HEK293 (cell line): ENCODE measurements around the gene TEDC2.

Experiments used
- CTCF ChIA-PET: fragments of 350-600 bp; formaldehyde crosslinking; extraction: SDS; loops from one replicate; lab custom pipeline; 2021; ENCODE audit warnings: antibody characterized with exemption; lab: Yijun Ruan, JAX
- POLR2A ChIA-PET: fragments of 300-600 bp; formaldehyde crosslinking; extraction: SDS; loops from one replicate; lab custom pipeline; 2020; ENCODE audit warnings: antibody characterized with exemption, inconsistent platforms; lab: Yijun Ruan, JAX
- H3K27ac ChIP-seq: fragments of 200-500 bp; sonication (Bioruptor generic); 2 replicates; pipeline ENCODE4 v1.5.1; 2014; ENCODE audit warnings: low read depth, low read length, control low read depth, inconsistent platforms; ENCODE audit errors: extremely low read depth
- H3K36me3 ChIP-seq, 2 experiments: fragments of 200-500 bp in 1 of 2; sonication (Bioruptor generic) in 1 of 2; 1 replicate in 1 of 2; 2 replicates in 1 of 2; pipeline ENCODE4 v1.5.1; 2014 to 2017; ENCODE audit warnings: inconsistent platforms in 2 of 2, low read length in 2 of 2; ENCODE audit not compliant: control insufficient read depth in 2 of 2, insufficient read depth in 1 of 2
- H3K4me1 ChIP-seq: fragments of 200-500 bp; sonication (Bioruptor generic); 2 replicates; pipeline ENCODE4 v1.5.1; 2014; ENCODE audit warnings: mild to moderate bottlenecking, low read length, inconsistent platforms; ENCODE audit not compliant: control insufficient read depth, insufficient read depth
- H3K4me3 ChIP-seq: 2 replicates; pipeline ENCODE4 v1.5.1; 2011; ENCODE audit warnings: low read depth, mild to moderate bottlenecking, control low read depth, low read length, moderate library complexity
- H3K9me3 ChIP-seq: fragments of 200-500 bp; sonication (Bioruptor generic); 2 replicates; pipeline ENCODE4 v1.5.1; 2014; ENCODE audit warnings: low read depth, low read length, inconsistent platforms; ENCODE audit not compliant: control insufficient read depth, insufficient read depth
- ATF2 ChIP-seq: fragments of 450-650 bp; formaldehyde crosslinking; IDR thresholded peaks from 2 replicates; pipeline ENCODE4 v1.5.1; 2016; ENCODE audit warnings: missing biosample characterization, missing genetic modification characterization, low read depth
- GLIS1 ChIP-seq: fragments of 450-650 bp; formaldehyde crosslinking; IDR thresholded peaks from 2 replicates; pipeline ENCODE4 v1.5.1; 2016; ENCODE audit warnings: missing biosample characterization, missing genetic modification characterization
- KLF1 ChIP-seq: fragments of 450-650 bp; formaldehyde crosslinking; IDR thresholded peaks from 2 replicates; pipeline ENCODE4 v1.5.1; 2016; ENCODE audit warnings: missing biosample characterization, missing genetic modification characterization
- KLF16 ChIP-seq: fragments of 450-650 bp; formaldehyde crosslinking; IDR thresholded peaks from 2 replicates; pipeline ENCODE4 v1.5.1; 2017; ENCODE audit warnings: missing biosample characterization, missing genetic modification characterization
- KLF8 ChIP-seq: fragments of 450-650 bp; formaldehyde crosslinking; IDR thresholded peaks from 2 replicates; pipeline ENCODE4 v1.5.1; 2016; ENCODE audit warnings: missing biosample characterization, missing genetic modification characterization
- PRDM1 ChIP-seq: fragments of 450-650 bp; formaldehyde crosslinking; IDR thresholded peaks from 2 replicates; pipeline ENCODE4; 2016; ENCODE audit warnings: missing biosample characterization, missing genetic modification characterization
- PRDM10 ChIP-seq: fragments of 450-650 bp; formaldehyde crosslinking; IDR thresholded peaks from 2 replicates; pipeline ENCODE4 v1.5.1; 2016; ENCODE audit warnings: missing biosample characterization, missing genetic modification characterization
- YY2 ChIP-seq: fragments of 450-650 bp; formaldehyde crosslinking; IDR thresholded peaks from 2 replicates; pipeline ENCODE4 v1.5.1; 2016; ENCODE audit warnings: missing biosample characterization, missing genetic modification characterization
- ZBTB7A ChIP-seq: fragments of 450-650 bp; formaldehyde crosslinking; IDR thresholded peaks from 2 replicates; pipeline ENCODE4 v1.5.1; 2016; ENCODE audit warnings: low read depth, missing biosample characterization, missing genetic modification characterization
- ZFP37 ChIP-seq: fragments of 450-650 bp; formaldehyde crosslinking; IDR thresholded peaks from 2 replicates; pipeline ENCODE4 v1.5.1; 2016; ENCODE audit warnings: missing biosample characterization, missing genetic modification characterization
- ZNF140 ChIP-seq: fragments of 450-650 bp; formaldehyde crosslinking; IDR thresholded peaks from 2 replicates; pipeline ENCODE4 v1.5.1; 2016; ENCODE audit warnings: missing biosample characterization, missing genetic modification characterization
- ZNF169 ChIP-seq: fragments of 450-650 bp; formaldehyde crosslinking; IDR thresholded peaks from 2 replicates; pipeline ENCODE4 v1.5.1; 2016; ENCODE audit warnings: missing biosample characterization, missing genetic modification characterization
- ZNF18 ChIP-seq: fragments of 450-650 bp; formaldehyde crosslinking; IDR thresholded peaks from 2 replicates; pipeline ENCODE4 v1.5.1; 2016; ENCODE audit warnings: missing biosample characterization, missing genetic modification characterization
- ZNF184 ChIP-seq: fragments of 450-650 bp; IDR thresholded peaks from 2 replicates; pipeline ENCODE4 v1.5.1; 2018; ENCODE audit warnings: missing biosample characterization, mild to moderate bottlenecking, missing genetic modification characterization
- ZNF2 ChIP-seq: fragments of 450-650 bp; formaldehyde crosslinking; IDR thresholded peaks from 2 replicates; pipeline ENCODE4 v1.5.1; 2016; ENCODE audit warnings: missing biosample characterization, missing genetic modification characterization
- ZNF341 ChIP-seq: fragments of 450-650 bp; formaldehyde crosslinking; IDR thresholded peaks from 2 replicates; pipeline ENCODE4; 2016; ENCODE audit warnings: low read depth, missing biosample characterization, missing genetic modification characterization
- ZNF626 ChIP-seq: fragments of 450-650 bp; sonication (Bioruptor Pico); formaldehyde crosslinking; IDR thresholded peaks from 2 replicates; pipeline ENCODE4 v1.5.1; 2018; ENCODE audit warnings: missing biosample characterization, missing genetic modification characterization, inconsistent platforms
- ZNF654 ChIP-seq: fragments of 450-650 bp; formaldehyde crosslinking; IDR thresholded peaks from 2 replicates; pipeline ENCODE4 v1.5.1; 2016; ENCODE audit warnings: low read depth, missing biosample characterization, missing genetic modification characterization
- ZNF658 ChIP-seq: fragments of 450-650 bp; formaldehyde crosslinking; IDR thresholded peaks from 2 replicates; pipeline ENCODE4; 2016; ENCODE audit warnings: missing biosample characterization, missing genetic modification characterization
- ZSCAN30 ChIP-seq: fragments of 450-650 bp; IDR thresholded peaks from 2 replicates; pipeline ENCODE4 v1.5.1; 2018; ENCODE audit warnings: missing biosample characterization, mild to moderate bottlenecking, missing genetic modification characterization, moderate library complexity

The TEDC2 gene

GRCh38 chr16:2497116-2497630 is 37.3 kb downstream of the TEDC2 start:
- peaks cover 0 to 39% of the 10 kb centered on the region in 2 experiments; a peak in 1 of 3 replicates for H3K36me3 ChIP-seq
- no peak overlapping the region for H3K4me3 ChIP-seq
- TF ChIP-seq ZBTB7A (no peak), ZNF658 (tag by site-specific recombination) (no peak), ZNF184 (tag by site-specific recombination) (no peak), KLF1 (tag by site-specific recombination) (peak; percentile 74), ATF2 (tag by site-specific recombination) (no peak), ZNF626 (tag by site-specific recombination) (no peak), KLF8 (tag by site-specific recombination) (no peak), GLIS1 (tag by site-specific recombination) (peak; percentile 57), ZFP37 (tag by site-specific recombination) (no peak), ZNF140 (tag by site-specific recombination) (no peak), ZNF169 (no peak), ZNF341 (no peak), YY2 (tag by site-specific recombination) (no peak), ZNF18 (no peak), ZNF2 (tag by site-specific recombination) (no peak), KLF16 (tag by site-specific recombination) (no peak), PRDM10 (tag by site-specific recombination) (no peak), ZSCAN30 (tag by site-specific recombination) (no peak)
- CTCF ChIA-PET: no interaction called here
- H3K4me1 ChIP-seq: peaks cover 5% of the 10 kb centered on the region
- POLR2A ChIA-PET: interaction anchor here (0.6 kb wide), 1 partner anchor 21 kb away, joined by 3 read pairs; no protein-coding TSS in a partner anchor
- H3K27ac ChIP-seq: no peak overlapping the region
- no peaks in the 10 kb centered on the region for H3K9me3 ChIP-seq

GRCh38 chr16:2497695-2498484 is 38.0 kb downstream of the TEDC2 start:
- TF ChIP-seq ZNF654 (tag by site-specific recombination) (no peak), PRDM1 (tag by site-specific recombination) (0 out of 2 replicates have a peak, but pooled peaks have one; percentile 40)
- no peak overlapping the region for H3K4me3 ChIP-seq
- ChIA-PET CTCF (no interaction called here), POLR2A (no interaction called here)
- H3K4me1 ChIP-seq: peaks cover 7% of the 10 kb centered on the region
- H3K36me3 ChIP-seq: peaks cover 0 to 39% of the 10 kb centered on the region in 2 experiments; a peak in 1 of 3 replicates
- no peak overlapping the region for H3K27ac ChIP-seq
- H3K9me3 ChIP-seq: no peaks in the 10 kb centered on the region
